Raji (cell line): ENCODE results near the gene LHX1.

Experiments
- POLR2A ChIP-seq: IDR thresholded peaks from 2 replicates; pipeline ENCODE4 v1.6.1; 2011; ENCODE audit warnings: low read depth, low read length, control low read depth; ENCODE audit not compliant: insufficient read depth

LHX1 gene

DNA sequence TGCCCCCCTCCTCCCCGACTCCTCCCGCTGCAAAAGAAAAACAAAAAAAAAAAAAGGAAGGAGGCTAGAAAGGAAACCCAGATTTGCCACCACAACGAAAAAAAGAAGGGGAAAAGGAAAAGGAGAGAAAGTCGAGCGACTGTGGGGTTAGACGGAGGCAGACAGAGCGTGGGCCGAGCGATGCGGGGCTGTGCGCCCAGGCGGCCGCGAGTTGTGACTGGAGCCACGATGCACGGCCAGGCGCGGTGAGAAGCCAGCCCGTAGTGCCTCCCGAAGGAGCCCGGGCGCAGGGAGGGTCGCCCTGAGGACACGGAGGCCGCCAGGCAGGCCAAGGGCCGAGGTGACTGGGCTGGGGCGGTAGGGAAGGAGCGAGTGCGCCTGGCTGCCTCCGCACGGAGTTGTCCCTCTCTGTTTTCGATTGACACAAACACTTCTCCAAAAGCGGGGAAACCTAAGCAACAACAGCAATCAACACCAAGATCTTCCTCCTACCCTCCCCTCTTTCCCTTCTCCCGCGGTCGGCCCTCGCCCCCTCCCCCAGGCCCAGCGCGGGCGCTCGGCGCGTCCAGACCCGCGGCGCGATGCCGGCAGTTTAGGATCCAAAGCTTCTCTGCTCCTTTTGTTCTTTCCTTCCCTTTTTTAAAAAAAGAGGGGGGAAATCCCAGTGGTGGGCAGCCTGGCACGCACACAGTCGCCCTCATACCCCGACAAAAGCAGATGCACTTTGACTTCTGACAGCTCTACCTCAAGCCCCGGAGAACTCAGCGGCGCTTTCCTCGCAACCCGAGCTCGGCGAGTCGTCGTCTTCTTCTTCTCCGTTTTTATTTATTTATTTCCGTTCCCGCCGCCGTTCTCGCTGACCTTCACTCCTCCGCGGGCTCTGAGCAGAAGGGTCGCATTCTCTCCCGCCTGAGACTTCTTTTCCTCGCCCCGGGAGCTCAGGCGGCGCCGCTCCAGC, at the start of gene LHX1:
Gene LHX1, plus strand, starts transcription at position 475 of the 958 bp plus-strand sequence. CDS start 723 bp downstream, outside the sequence.
- TF ChIP-seq POLR2A: no peak

DNA sequence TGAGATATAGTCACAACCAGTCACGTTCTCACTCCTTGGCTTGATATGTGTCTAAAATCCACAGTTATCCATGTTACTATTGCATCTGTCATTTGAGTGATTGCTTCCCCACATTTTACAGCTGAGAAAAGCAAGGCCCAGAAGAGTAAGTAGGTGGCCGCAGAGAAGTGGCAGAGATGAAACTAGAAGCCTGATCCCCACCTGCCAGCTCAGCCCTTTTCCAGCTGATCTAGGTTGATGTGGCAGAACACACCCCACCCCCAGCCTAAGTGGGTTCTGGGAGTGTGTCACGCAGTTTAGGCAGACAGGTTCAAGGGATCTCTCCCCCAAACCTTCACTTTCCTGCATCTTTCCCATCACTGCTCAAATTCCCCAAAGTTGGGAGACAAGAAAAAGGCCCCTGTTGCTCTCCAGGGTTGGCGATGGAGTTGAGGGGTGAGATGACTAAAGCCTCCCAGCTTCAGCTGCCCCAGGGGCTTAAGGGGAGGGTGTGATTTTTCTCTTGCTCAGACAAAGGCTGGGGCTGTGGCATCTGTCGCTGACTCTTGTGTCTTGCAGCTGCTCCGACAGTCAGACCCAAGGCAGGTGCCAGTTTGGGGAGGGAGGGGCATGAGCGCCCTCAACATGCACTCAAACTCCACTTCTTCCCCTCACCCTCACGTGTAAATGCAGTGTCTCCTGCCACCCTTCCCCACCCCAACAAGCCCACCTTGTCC, 48.9 kb upstream of the LHX1 start:
- TF ChIP-seq POLR2A: no peak

DNA sequence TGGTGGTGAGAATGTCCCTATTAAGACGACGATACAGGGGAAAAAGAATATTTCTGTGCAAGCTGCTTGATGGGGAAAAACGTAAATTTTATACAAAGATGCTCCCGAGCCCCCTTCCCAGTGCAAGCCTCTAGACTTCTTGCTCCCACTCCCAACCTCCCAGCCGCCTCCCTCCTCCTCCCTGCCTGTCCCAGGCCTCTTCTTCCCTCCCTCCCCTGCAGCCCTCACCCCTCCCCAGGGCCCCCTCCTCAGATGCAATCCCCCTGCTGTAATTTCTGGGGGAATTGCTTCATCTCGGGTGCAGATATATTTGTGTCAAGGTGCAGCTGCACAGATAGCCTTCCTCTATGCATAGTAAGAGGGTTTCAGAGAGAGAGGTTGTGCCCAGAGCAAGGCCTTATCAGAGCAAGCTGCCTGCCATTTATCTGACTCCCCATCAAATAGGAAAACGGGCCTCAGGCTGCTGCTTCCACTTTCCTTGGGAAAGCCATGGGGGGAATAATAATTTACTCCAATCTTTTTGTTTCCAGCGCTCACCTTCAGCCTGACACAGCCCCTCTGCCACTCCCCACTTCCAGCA, 47.4 kb upstream of the LHX1 start:
- TF ChIP-seq POLR2A: no peak

DNA sequence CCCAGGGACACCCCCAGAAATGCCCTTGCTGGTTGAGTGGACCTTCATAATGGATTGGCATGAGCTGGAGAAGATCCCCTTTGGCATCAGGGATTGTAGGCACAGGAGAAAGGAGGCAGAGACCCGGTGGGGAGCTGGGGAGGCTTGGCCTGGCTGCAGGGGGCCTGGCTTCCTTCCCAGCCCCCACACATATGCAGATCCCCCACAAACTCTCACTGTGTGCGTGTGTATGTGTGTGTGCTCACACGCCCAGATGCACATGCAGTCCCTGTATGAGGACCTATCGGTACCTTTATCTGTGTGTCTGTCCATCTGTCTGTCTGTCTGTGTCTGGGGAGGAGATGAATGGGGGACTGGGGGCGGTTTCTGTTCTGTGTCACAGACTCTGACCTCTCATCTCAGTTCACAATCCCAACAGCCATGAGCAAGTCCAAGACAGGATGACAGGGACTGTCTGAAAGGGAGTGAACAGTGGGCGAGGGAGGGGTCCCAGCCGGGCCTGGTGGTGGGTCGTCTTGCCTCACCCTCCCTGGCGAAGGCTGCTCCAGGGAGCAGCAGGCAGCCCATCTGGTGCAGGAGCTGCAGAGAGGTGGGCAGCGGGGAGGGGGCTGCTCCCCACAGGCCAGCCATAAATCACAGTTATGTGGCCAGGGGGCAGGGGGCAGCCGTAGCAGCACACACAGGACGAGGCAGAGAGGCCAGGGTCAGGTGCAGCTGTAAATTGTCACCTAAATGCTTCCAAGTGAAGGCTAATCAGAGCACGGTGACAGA, 46.7 kb upstream of the LHX1 start:
- no peak for TF ChIP-seq POLR2A

DNA sequence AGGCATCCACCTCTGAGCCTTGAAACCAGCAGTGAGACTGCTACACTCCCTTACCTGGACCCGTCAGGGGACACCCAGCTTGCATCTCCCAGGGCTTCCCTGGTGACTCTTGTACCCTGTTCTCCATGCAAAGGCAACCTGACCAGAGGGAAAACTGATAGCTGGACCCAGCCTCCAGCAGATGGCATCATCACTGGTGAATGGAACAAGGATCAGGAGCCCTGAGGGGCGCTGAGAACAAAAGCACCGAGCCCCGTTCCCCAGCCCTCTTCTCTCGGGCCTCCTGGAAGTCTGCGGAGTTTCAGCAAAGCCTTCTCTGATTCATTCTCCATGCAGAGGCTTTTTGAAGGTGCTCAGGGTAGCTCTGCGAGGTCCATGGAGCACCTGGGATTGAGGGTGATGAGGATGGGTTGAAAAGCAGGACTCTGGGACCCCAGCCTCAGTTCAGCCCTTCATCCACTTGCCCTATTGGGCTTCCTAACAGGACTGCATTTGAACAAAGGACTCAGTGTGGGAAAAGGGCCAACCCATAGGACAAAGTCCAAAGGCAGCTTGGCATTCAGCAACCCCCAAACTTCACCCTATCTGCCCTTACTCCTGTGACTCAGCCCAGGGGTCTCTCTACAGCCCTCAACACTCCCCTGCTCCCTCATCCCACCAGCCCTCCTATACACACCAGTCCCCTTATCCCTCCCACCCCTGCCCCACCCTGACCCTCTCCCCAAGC, 45.0 kb upstream of the LHX1 start:
- no peak for TF ChIP-seq POLR2A

DNA sequence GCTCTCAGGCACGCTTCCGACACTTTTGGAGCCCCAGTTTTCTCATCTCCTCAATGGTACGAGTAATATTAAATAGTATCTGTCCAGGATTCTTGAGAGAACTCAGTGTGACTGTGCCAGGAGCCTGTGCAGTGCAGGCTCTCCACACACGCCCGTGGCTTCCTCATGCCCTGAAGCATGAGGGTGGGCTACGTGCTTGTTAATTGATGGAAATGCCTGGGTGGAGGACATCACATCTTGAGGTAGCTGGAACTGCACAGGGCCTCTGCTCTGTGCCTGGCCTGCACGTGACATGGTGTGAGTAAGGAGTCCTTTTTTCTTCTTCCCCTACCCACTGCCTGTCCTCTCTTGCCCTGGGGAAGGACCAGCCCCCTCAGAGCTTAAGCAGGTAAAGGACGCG, 43.1 kb upstream of the LHX1 start:
- no peak for TF ChIP-seq POLR2A

DNA sequence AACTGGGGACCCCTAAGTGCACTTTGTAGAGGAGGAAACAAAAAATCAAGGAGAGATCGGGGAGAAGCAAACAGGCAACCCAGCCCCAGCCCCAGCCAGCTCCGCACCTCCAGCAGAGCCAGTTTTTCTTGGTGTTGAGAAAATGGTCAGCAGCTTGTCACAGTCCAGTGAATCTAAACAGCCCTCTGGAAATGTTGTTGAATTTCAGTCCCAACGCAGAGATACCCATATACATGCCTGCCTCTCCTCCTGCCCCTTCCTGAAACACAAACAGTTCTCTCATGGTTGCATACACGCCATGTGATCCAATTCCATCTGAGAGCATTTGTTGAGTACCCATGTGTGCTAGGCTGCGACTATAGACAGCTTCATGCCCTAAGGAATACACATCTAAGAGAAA, 42.4 kb upstream of the LHX1 start:
- no peak for TF ChIP-seq POLR2A

DNA sequence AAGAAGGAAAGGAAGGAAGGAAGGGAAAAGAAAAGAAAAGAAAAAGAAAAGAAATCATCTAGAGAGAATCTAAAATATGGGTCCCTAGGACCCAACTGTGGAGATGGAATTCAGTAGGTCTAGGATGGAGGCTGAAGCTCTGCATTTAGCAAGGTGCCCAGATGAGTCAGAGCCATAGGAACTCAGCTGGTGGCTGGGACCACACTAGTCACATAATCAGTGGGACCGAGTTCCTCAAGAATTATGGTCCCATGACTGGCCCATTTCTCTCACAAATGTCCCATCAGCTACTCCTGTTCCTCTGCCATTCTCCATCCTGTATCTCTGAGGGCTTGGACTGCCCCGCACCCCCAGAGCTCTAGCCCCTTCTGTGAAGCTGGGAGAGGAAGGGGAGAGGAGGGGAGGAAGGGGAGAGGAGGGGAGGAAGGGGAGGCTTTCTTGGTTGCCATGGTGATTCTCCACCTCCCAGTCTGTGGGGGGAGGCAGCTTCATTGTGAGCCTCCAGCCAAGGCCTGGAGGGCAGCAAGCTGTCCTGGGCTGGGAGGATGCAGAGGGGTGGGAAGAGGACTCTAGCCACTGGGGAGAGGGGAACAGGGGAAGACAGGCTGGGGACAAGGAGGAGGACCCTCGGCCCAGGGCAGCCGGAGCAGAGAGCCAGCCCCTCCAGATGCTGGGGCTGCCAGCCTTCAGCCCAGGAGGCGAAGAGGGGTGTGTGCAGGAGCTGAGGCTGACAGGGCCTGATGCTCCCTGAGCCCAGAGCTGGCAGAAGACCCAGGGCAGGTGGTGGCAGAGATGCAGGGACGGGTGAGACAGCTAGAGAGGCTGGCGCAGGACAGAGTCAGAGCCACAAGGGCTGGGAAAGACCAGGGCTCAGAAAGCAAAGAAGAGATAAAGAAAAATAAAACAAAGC, 37.8 kb upstream of the LHX1 start:
- TF ChIP-seq POLR2A: no peak

DNA sequence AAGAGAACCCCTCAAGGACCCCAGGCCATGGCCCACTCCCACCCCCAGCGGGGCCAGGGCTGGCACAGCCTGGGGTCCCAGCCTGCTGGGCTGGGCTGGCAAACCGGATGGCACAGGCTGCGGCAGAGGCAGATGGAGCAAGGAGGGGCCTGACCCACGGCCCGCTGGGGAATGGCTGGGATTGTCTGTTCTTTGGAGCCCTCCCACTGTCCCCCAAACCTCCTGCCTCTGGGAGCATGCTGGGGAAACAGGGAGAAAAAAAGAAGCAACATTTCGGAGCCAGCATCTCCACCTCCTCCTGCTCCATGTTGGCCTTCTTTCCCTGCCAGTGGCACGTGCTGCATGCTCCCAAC, 37.1 kb upstream of the LHX1 start:
- no peak for TF ChIP-seq POLR2A

DNA sequence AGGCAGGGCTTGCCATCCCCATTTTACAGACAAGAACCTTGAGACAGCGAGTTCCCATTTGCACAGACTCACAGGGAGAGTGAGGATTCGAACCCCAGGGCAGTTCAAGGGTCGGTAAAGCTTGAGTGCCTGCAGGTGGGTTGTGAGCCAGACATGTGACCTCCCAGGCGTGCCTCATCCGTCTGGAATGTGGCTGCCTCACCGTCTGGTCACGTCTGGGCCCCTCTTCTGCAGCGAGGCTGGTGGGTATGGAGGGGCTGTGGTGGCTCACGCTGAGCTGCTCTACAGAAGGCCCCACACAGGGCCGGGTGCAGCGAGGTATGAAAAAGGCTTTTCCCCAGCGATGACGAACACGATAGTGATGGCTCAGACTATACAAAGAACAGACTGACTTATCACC, 35.8 kb upstream of the LHX1 start:
- TF ChIP-seq POLR2A: no peak

DNA sequence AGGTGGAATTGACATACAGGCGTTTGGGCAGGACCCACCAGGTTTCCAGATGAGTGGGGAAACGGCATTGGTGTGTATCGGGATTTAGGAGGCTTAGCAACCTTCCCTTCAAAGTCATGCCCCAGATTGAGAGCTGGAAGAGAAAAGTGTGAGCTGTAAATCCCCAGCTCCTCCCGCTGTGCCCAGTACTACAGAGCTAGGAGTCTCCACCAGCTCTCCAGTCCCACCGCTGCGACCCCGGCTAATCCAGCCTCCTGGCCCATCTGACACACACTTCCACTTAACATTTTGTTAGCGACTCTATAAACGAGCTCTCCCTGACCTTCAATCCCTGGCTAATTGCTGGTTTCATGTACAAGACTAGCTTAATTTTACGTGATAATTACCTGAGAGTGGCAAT, 29.9 kb upstream of the LHX1 start:
- no peak for TF ChIP-seq POLR2A

DNA sequence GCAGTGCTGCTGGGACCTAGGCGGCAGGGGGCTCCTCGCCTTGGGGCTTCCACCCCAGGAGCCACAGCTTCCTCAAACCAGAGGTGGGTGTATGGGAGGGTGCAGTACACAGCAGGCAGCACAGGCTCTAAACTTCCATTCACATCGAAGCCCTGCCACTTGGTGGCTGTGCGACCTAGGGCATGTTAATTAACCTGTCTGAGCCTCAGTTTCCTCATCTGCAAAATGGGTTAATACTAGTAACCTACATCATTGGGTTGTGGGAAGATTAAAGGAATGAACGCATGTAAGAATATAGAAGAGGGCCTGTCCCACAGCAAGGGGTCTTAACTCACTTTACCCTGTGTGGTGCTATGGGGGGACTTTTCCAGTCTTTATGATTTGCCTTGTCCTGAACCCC, 26.8 kb upstream of the LHX1 start:
- no peak for TF ChIP-seq POLR2A

DNA sequence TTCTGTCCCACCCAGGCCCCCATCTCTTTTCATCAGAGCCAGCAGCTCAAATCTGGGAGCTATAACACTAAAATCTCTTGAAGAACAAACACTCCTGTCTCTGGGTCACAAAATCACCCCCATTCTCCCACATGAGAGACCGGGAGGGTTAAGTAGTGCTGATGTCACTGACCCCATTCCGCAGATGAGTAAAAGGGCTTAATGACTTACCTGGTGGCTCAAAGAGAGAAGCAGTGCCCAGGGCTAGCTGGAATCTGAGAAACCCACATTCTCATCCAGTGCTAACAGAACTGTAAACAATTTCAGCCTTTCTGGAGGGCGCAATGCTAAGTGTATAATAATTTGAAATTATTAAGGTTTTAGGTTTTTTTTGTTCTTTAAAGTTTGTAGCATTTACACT, 26.3 kb upstream of the LHX1 start:
- no peak for TF ChIP-seq POLR2A

DNA sequence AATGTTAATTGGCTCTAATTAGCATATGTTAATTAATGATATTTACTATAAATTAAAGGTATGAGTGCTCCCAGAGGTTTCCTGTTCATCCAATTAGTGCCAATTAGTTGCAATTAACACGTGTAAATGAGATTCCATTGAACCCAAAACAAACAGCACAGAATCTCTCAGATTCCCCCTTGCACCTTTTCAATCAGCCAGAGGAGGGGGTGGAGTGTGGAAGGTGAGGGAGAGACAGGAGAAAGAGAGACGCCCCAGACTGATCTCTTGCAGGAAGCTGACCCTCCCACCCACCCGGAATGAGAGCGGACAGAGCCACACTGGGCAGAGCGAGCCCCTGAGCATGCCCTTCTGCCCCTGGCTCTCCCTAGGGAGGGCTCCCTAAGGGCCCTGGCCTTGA, 24.1 kb upstream of the LHX1 start:
- no peak for TF ChIP-seq POLR2A

DNA sequence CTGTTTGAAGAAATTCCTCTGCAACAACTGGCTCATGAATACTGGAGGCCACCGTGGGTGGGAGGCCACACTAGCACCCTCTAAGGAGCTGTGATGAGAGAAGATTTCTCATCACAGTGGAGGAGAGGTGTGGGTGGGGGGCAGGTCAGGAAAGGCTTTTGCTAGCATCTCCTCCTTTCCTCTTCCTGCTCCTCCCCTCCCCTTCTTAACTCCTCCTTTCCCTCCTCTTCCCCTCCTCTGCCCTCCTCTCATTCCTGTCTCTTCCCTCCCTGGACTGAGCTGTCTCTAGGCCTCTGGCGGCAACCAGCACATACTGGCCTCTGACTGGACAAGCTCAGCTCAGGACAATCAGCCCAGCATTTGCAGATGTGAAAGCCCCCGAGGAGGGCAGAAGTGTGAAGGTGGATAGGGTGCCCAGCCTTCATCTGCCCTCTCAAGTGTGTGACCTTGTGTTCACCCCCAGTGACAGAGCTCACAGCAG, 19.0 kb upstream of the LHX1 start:
- TF ChIP-seq POLR2A: no peak
